OCI-LY7 (cell line): ENCODE data around the gene WBP11.

Source experiments
- EZH2phosphoT487 ChIP-seq: fragments of 200-600 bp; sonication (generic); IDR thresholded peaks from 2 replicates; pipeline ENCODE4 v1.6.1; 2018; ENCODE audit warnings: low read depth, borderline replicate concordance, mild to moderate bottlenecking, mixed run types, antibody characterized with exemption, low read length, moderate library complexity, mixed read lengths
- TF ChIP-seq, protein P1 (sequence below): fragments of 200-600 bp; sonication (generic); conservative IDR thresholded peaks from 2 replicates; pipeline ENCODE4 v1.5.1; 2014; ENCODE audit warnings: mild to moderate bottlenecking, antibody characterized with exemption, low read length, moderate library complexity, mixed read lengths

DNA sequence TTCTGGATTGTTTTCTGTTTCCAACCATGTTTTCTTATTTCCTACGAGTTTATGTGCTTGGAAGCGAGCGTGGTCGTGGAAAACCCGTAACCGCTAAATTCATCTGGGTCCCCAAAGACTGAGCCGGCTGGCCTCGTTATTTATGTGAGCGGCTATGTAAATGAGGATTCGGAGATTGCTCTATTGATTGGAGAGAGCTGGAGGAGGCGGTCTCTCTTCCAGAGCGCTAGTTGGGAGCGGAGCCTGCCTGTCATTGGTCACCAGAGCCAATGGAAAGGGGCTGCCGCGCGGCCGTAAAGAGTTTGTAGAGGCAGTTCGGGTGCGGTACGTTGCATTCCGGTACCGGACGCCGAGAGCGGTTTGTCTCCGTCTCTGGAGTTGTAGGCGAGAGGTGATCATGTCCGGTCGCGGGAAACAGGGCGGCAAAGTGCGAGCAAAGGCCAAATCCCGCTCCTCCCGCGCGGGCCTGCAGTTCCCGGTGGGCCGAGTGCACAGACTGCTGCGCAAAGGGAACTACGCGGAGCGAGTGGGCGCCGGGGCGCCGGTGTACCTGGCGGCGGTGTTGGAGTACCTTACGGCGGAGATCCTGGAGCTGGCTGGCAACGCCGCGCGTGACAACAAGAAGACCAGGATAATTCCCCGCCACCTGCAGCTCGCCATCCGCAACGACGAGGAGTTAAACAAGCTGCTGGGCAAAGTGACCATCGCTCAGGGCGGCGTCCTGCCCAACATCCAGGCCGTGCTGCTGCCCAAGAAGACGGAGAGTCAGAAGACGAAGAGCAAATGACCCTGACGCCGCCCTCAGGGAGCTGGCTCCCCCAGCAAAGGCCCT lies 29.0 kb downstream of the WBP11 start:
- TF ChIP-seq, protein P1, sequence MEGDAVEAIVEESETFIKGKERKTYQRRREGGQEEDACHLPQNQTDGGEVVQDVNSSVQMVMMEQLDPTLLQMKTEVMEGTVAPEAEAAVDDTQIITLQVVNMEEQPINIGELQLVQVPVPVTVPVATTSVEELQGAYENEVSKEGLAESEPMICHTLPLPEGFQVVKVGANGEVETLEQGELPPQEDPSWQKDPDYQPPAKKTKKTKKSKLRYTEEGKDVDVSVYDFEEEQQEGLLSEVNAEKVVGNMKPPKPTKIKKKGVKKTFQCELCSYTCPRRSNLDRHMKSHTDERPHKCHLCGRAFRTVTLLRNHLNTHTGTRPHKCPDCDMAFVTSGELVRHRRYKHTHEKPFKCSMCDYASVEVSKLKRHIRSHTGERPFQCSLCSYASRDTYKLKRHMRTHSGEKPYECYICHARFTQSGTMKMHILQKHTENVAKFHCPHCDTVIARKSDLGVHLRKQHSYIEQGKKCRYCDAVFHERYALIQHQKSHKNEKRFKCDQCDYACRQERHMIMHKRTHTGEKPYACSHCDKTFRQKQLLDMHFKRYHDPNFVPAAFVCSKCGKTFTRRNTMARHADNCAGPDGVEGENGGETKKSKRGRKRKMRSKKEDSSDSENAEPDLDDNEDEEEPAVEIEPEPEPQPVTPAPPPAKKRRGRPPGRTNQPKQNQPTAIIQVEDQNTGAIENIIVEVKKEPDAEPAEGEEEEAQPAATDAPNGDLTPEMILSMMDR, result no peak
- no peak for TF ChIP-seq EZH2phosphoT487
